ENCODE data around the gene FRS3.

FRS3 gene

GRCh38 chr6:41728073-41728936 is 51.4 kb downstream of the FRS3 start:
- DNase-seq (ENCODE audit: low read depth): no peak

- DNase-seq (ENCODE audit: low read depth): no peak
These were observed 52.0 kb downstream of the FRS3 start for GRCh38 chr6:41727705-41728072.

DNA sequence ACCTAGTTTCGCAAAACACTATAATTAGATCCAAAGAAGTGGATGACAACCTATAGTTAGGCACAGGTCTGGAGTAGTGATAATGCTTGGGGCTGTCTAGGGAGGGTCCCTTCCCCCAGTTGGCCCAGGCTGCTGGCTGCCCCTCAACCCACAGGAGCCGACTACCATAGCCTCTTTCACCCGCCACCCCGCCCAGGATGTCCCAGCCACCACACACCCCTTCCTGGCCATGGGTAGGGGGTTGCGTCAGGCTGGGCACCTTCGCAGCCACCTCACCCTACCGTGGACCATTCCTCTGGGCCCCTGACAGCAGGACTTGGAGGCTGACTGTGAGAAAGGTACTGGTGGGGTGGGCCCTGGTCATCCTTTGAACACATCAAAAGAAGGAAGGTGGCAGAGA is 52.8 kb downstream of the FRS3 start:
- DNase-seq (ENCODE audit: low read depth): no peak

DNA sequence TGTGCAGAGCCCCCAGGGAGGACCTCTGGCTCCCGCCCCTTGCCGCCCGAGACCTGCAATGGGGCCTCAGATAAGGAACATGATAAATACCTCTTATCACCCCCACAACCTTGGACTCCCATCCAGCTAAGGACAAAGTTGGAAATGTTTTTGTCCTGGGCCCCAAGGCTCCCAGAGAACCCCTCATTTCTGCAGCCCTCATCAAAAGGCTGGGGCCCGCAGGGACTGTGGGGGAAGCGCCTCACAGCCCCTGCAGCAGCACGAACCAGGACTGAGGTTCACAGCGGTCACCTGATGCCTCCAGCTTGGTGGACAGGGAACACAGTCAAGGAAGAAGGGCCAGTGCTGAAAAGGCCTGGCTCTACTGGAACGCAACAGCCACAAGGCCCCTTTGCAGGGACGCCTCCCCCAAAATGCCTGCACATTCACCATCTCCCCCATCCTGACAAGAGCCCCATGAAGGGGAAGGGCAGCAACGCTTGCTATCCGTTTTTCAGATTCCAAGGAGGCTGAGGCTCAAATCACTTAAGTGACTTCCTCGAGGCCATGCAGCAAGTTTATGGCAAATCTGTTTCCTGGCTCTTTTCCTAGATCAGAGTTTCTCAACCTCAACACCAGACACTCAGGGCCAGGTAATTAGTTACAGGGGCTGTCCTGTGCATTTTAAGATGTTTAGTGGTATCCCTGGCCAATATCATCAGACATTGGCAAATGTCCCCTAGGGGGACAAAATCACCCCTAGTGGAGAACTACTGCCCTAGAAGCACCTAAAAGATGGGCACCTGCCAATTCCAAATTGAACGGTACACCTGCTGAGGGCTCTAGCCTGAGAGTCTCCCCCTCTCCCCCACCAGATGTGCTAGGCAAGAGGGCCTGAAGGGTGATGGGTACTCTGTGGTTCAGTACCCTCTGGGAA is 54.9 kb downstream of the FRS3 start:
- DNase-seq (ENCODE audit: low read depth): no peak

DNA sequence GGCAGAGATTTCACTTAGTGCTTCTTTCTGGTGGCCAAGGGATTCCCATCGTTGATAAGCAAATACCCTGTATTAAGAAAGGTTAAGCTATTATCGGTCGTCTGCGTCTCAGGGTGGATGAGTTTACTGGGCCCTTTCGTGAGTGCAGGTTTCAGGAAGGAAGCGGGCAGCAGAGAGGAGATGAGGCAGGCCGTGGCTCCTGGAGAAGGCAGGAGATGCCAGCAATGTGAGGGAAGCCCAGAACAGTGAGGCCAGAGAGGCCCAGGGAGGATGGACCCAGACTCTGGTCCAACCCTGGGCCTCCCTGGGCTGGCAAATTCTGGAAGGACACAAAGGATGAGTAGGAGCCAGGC is 55.5 kb downstream of the FRS3 start:
- no peak for DNase-seq (ENCODE audit: low read depth)

- DNase-seq (ENCODE audit: low read depth): no peak
These were observed 56.0 kb downstream of the FRS3 start for GRCh38 chr6:41723530-41724227.

DNA sequence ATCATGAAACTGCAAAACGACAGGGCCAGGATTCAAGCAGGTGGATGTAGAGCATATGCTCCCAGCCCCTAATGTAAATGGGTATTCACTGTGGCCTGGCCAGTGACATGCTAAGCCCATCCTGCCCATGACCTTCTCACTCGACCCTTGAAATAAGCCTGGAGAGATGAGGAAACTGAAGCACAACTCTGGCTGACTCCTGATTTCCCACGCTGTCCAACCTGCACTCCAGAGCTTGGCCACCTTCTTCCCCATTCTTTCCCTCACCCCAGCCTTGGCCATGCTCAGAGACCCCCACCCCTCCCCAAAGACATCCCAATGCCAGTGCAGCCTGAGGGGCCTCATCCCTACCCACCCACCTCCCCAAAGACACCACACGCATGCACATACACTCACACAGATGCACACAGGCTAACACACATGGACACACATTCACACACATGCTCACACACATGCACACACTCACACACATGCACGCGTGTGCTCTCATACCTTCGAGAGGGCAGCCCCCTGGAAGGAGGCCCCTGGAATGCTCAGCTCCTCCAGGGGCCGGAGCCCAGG is 56.7 kb downstream of the FRS3 start:
- no peak for DNase-seq (ENCODE audit: low read depth)

DNA sequence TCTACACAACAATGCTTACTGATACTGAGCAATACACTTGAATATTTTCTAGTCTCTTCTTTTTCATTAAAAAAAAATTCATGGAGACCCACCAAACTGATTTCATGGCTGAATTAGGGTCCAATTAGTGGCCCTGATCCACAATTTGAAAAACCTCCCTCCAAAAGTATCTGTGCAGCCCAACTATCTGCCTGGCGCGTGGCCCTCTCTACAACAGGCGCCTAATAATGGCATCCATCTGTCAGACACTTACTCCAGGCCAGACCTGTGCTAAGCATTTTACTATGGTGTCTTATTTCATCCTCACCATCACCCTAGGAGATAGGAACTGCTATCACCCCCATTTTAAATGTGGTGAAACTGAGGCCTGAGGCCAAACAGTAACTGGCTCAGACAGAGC is 58.3 kb downstream of the FRS3 start:
- DNase-seq (ENCODE audit: low read depth): no peak

DNA sequence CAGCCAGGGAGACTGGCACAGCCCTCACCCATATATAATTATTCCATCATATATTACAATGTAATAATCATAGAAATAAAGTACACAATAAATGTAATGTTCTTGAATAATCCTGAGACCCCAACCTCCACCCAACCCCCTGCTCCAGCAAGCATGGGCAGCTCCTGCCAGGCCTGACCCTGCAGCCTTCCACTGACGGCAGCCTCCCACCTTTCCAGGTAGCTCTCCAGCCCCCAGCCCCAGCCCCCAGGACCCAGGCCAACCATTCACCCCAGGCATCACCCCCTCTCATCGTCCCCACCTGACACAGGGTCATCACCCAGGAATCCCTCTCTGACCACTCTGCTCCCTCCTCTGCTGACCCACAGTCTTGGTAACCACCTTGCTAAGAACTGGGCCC is 58.9 kb downstream of the FRS3 start:
- DNase-seq (ENCODE audit: low read depth): no peak

- DNase-seq (ENCODE audit: low read depth): no peak
These were observed 59.5 kb downstream of the FRS3 start for GRCh38 chr6:41720262-41720620.
